Neural progenitor cell (in vitro differentiated cells): Measurements from ENCODE around the gene RASGRF2. TPM values are rescaled to one million over a fixed set of nuclear protein-coding genes. Genes with fewer than 3 reads are reported as not detected.

Experiments used
- DNase-seq: peaks from one replicate; pipeline ENCODE4 v3.0.0-alpha.2; 2016; ENCODE audit warnings: low spot score
- H2AFZ ChIP-seq: fragments of 200-600 bp; sonication (generic); replicated peaks from 2 replicates; pipeline ENCODE4 v1.6.1; 2016; ENCODE audit warnings: antibody characterized with exemption
- H3F3A ChIP-seq: fragments of 200-600 bp; sonication (generic); 2 replicates; pipeline ENCODE4 v1.6.1; 2016; ENCODE audit warnings: antibody characterized with exemption, low read depth
- H3K27ac ChIP-seq: fragments of 200-600 bp; sonication (generic); 2 replicates; pipeline ENCODE4 v1.5.1; 2016; ENCODE audit warnings: mild to moderate bottlenecking
- H3K27me3 ChIP-seq: fragments of 200-600 bp; sonication (generic); 2 replicates; pipeline ENCODE4 v1.6.1; 2016; ENCODE audit warnings: mild to moderate bottlenecking, moderate library complexity
- H3K36me3 ChIP-seq: fragments of 200-600 bp; sonication (generic); 2 replicates; pipeline ENCODE4 v1.5.1; 2016
- H3K4me1 ChIP-seq: fragments of 200-600 bp; sonication (generic); 2 replicates; pipeline ENCODE4 v1.6.1; 2016; ENCODE audit warnings: mixed run types
- H3K4me2 ChIP-seq: fragments of 200-600 bp; sonication (generic); 2 replicates; pipeline ENCODE4 v1.6.1; 2016
- H3K4me3 ChIP-seq: fragments of 200-600 bp; sonication (generic); 2 replicates; pipeline ENCODE4 v1.5.1; 2016
- H3K79me2 ChIP-seq: fragments of 200-600 bp; sonication (generic); 2 replicates; pipeline ENCODE4 v1.6.1; 2016; ENCODE audit warnings: low read depth
- H3K9ac ChIP-seq: fragments of 200-600 bp; sonication (generic); 2 replicates; pipeline ENCODE4 v1.6.1; 2016
- H3K9me3 ChIP-seq: fragments of 200-600 bp; sonication (generic); 2 replicates; pipeline ENCODE4 v1.5.1; 2016; ENCODE audit warnings: low read depth
- H4K20me1 ChIP-seq: fragments of 200-600 bp; sonication (generic); 2 replicates; pipeline ENCODE4 v1.6.1; 2016; ENCODE audit warnings: low read depth
- H3K27ac Mint-ChIP-seq: 3 replicates; pipeline ENCODE4 v1.8.0; 2021; ENCODE audit warnings: mixed read lengths
- H3K27me3 Mint-ChIP-seq: 2 replicates; pipeline ENCODE4 v1.8.0; 2022; ENCODE audit warnings: low read depth, mild to moderate bottlenecking, inconsistent platforms, moderate library complexity, mixed read lengths; ENCODE audit not compliant: insufficient read depth
- H3K36me3 Mint-ChIP-seq: 3 replicates; pipeline ENCODE4 v1.8.0; 2021; ENCODE audit warnings: mixed read lengths
- H3K4me1 Mint-ChIP-seq: 3 replicates; pipeline ENCODE4 v1.8.0; 2021; ENCODE audit warnings: mixed read lengths
- H3K4me3 Mint-ChIP-seq: 3 replicates; pipeline ENCODE4 v1.8.0; 2021; ENCODE audit warnings: mild to moderate bottlenecking, moderate library complexity, mixed read lengths
- H3K9me3 Mint-ChIP-seq: 3 replicates; pipeline ENCODE4 v1.8.0; 2020; ENCODE audit warnings: mixed read lengths
- CTCF ChIP-seq: fragments of 200-600 bp; sonication (generic); IDR thresholded peaks from 2 replicates; pipeline ENCODE4 v1.5.1; 2017; ENCODE audit warnings: antibody characterized with exemption, mild to moderate bottlenecking
- EZH2 ChIP-seq: fragments of 200-600 bp; sonication (generic); IDR thresholded peaks from 2 replicates; pipeline ENCODE4 v1.6.1; 2017; ENCODE audit warnings: antibody characterized with exemption, mild to moderate bottlenecking, moderate library complexity
- EZH2phosphoT487 ChIP-seq: fragments of 200-600 bp; sonication (generic); IDR thresholded peaks from 2 replicates; pipeline ENCODE4 v1.6.1; 2017; ENCODE audit warnings: antibody characterized with exemption
- total RNA-seq: library from RNA; depleted of rRNA; stranded (reverse); fragments of >200 nt; gene quantifications from 2 replicates; pipeline ENCODE4 v1.2.3, GENCODE V29; 2015; ENCODE audit warnings: low replicate concordance

Gene RASGRF2
- total RNA-seq, 1 donor from 2014 or later = 0.15 TPM

GRCh38 chr5:80958616-80959015, 1.5 kb upstream of the RASGRF2 start:
- H3K36me3 ChIP-seq = no peaks in the 10 kb centered on the region
- H3K79me2 ChIP-seq = no peaks in the 10 kb centered on the region
- H2AFZ ChIP-seq = no peak overlapping the region
- H3K27ac ChIP-seq = no peak overlapping the region
- peaks cover 33% of the 10 kb centered on the region for H3K4me1 ChIP-seq
- H3K9ac ChIP-seq = no peak overlapping the region
- TF ChIP-seq EZH2 (no peak), CTCF (no peak), EZH2phosphoT487 (no peak)
- peaks cover 35% of the 10 kb centered on the region for H3F3A ChIP-seq
- peaks cover 6% of the 10 kb centered on the region for H4K20me1 ChIP-seq
- no peaks in the 10 kb centered on the region for H3K9me3 ChIP-seq
- Mint-ChIP-seq H3K27ac (no peak overlapping the region), H3K4me3 (no peak overlapping the region), H3K9me3 (peaks cover 6% of the 10 kb centered on the region), H3K27me3 (peaks cover 26% of the 10 kb centered on the region), H3K36me3 (peaks cover 4% of the 10 kb centered on the region), H3K4me1 (peaks cover 13% of the 10 kb centered on the region)
- no peak for DNase-seq
- no peak overlapping the region for H3K4me2 ChIP-seq
- H3K27me3 ChIP-seq = peaks cover 77% of the 10 kb centered on the region
- no peak overlapping the region for H3K4me3 ChIP-seq

GRCh38 chr5:80959138-80959537, 1.0 kb upstream of the RASGRF2 start:
- no peak overlapping the region for H3K4me3 ChIP-seq
- Mint-ChIP-seq H3K27me3 (peaks cover 26% of the 10 kb centered on the region), H3K36me3 (peaks cover 4% of the 10 kb centered on the region), H3K27ac (no peak overlapping the region), H3K4me3 (peak overlapping the region; percentile 82), H3K9me3 (peaks cover 6% of the 10 kb centered on the region), H3K4me1 (peaks cover 13% of the 10 kb centered on the region)
- H3K79me2 ChIP-seq = no peaks in the 10 kb centered on the region
- peaks cover 82% of the 10 kb centered on the region for H3K27me3 ChIP-seq
- no peak overlapping the region for H3K27ac ChIP-seq
- H3K9me3 ChIP-seq = no peaks in the 10 kb centered on the region
- H2AFZ ChIP-seq = no peak overlapping the region
- H3K4me1 ChIP-seq = peaks cover 33% of the 10 kb centered on the region
- H3F3A ChIP-seq = peaks cover 35% of the 10 kb centered on the region
- no peak overlapping the region for H3K4me2 ChIP-seq
- DNase-seq = peak; percentile 16
- H3K9ac ChIP-seq = no peak overlapping the region
- TF ChIP-seq EZH2 = peak; percentile 67
- no peak for TF ChIP-seq CTCF
- peaks cover 6% of the 10 kb centered on the region for H4K20me1 ChIP-seq
- H3K36me3 ChIP-seq = no peaks in the 10 kb centered on the region

- Mint-ChIP-seq H3K36me3 (peaks cover 4% of the 10 kb centered on the region), H3K4me1 (peaks cover 13% of the 10 kb centered on the region)
- no peak overlapping the region for H3K9ac ChIP-seq
Observed at GRCh38 chr5:80960531-80961375, 590 bp downstream of the RASGRF2 start.

More at GRCh38 chr5:80960531-80961375, 590 bp downstream of the RASGRF2 start:
- H3K4me3 Mint-ChIP-seq = peak overlapping the region; percentile 82
- H3K27ac Mint-ChIP-seq = no peak overlapping the region
- Histone ChIP-seq H3K27me3 (peaks cover 87% of the 10 kb centered on the region), H3K27ac (no peak overlapping the region), H3K4me3 (peak overlapping the region; percentile 52), H3K4me2 (peak overlapping the region; percentile 89), H3K79me2 (no peaks in the 10 kb centered on the region), H4K20me1 (peaks cover 6% of the 10 kb centered on the region), H3K9me3 (no peaks in the 10 kb centered on the region), H3F3A (peaks cover 35% of the 10 kb centered on the region), H3K36me3 (no peaks in the 10 kb centered on the region), H2AFZ (peak overlapping the region; percentile 86), H3K4me1 (peaks cover 33% of the 10 kb centered on the region)
- H3K27me3 Mint-ChIP-seq = peaks cover 29% of the 10 kb centered on the region
- no peak for TF ChIP-seq EZH2
- peak; percentile 89 for TF ChIP-seq EZH2phosphoT487
- peak; percentile 16 for TF ChIP-seq CTCF
- peaks cover 6% of the 10 kb centered on the region for H3K9me3 Mint-ChIP-seq
- DNase-seq = peak; percentile 60
